Pancreas (tissue), 10 donors: Measurements from ENCODE around the gene NPR1. TPM values are rescaled to one million over a fixed set of nuclear protein-coding genes. Genes with fewer than 3 reads are reported as not detected.

Experiments used
- ATAC-seq, 4 donors: fragments of 200-7000 bp; cut with Tn5 transposase; one replicate each; pipeline versions ENCODE4 v1.8.0 to v1.9.1; 2020; ENCODE audit warnings: mild to moderate bottlenecking in 4 of 4, moderate library complexity in 4 of 4
- DNase-seq, 6 donors: peaks; one replicate each; pipeline ENCODE4 v3.0.0-alpha.2; 2020
- FAIRE-seq: peaks from 2 replicates; lab custom pipeline; 2012; peaks lifted over from hg19 to GRCh38; lab: Jason Lieb, UNC
- H3K27ac ChIP-seq, 4 donors: fragments of 200-600 bp; sonication (generic); 1 replicate in 3 of 4; 2 replicates in 1 of 4; pipeline versions ENCODE4 v1.5.0 to v1.8.0; 2020
- H3K27me3 ChIP-seq, 4 donors: fragments of 200-600 bp; one replicate each; pipeline ENCODE4 v1.8.0; 2021
- H3K36me3 ChIP-seq, 3 donors: fragments of 200-600 bp; sonication (generic) in 1 of 3; one replicate each; pipeline versions ENCODE4 v1.5.0 to v1.8.0; 2020 to 2021
- H3K4me1 ChIP-seq, 3 donors: fragments of 200-600 bp; one replicate each; pipeline ENCODE4 v1.8.0; 2021
- H3K4me3 ChIP-seq, 4 donors: fragments of 200-600 bp; sonication (generic) in 2 of 4; one replicate each; pipeline versions ENCODE4 v1.5.0 to v1.8.0; 2020 to 2021
- H3K9me3 ChIP-seq, 4 donors: fragments of 200-600 bp; one replicate each; pipeline ENCODE4 v1.8.0; 2021
- WGBS, 2 donors: extraction: QIAGEN DNeasy Blood & Tissue Kit; methylation state at CpG; one replicate each; pipeline ENCODE4 v1.1.7; 2013; 5-methylcytosine and 5-hydroxymethylcytosine counted together
- intact Hi-C, 3 donors: fragments of 100-400 bp; cut with DNase I; formaldehyde crosslinking; loops; one replicate each; pipeline versions ENCODE4 v1.11.1 to v1.14.2; 2022
- polyA plus RNA-seq, 2 donors: library from polyadenylated mRNA; stranded (reverse); fragments of 200-250 nt; gene quantifications; one replicate each; pipeline ENCODE4 v1.2.3, GENCODE V29; 2013
- total RNA-seq, 6 donors: library from RNA; stranded (reverse); fragmentation: NEBNext Ultra II Directional in 4 of 6; extraction: Animal tissue kit (Norgen Biotek cat#: 25700) in 4 of 6; gene quantifications; one replicate each; pipeline versions ENCODE4 v1.2.1 to v1.2.4, GENCODE V29; 2021 to 2023
- TF ChIP-seq, protein P1 (sequence below), 4 donors: fragments of 200-600 bp; sonication (generic) in 3 of 4; IDR thresholded peaks; one replicate each; pipeline versions ENCODE4 v1.5.0 to v1.8.0; 2021; ENCODE audit warnings: antibody characterized with exemption in 4 of 4
- donor health status: healthy with polysubstance abuse.
- donor health status: DM: no; HTN: no; CAD: no; lungs with moderate emphysema.
- donor health status: DM: no; HTN: no; CAD: no.
- donor health status: control.
- donor health status: control.
- donor health status: Bipolar disorder and iron deficiency.
- donor health status: DM: yes; HTN: yes; CAD: no.
- donor health status: DM: no; HTN: no; CAD: no.
- donor health status: DM: no; HTN: no; CAD: no.
- donor health status: DM: yes; HTN: yes; CAD: no.

NPR1 gene
- total and polyA plus RNA-seq, 8 donors, result 1.6 to 11.8 (median 4.6) TPM

DNA sequence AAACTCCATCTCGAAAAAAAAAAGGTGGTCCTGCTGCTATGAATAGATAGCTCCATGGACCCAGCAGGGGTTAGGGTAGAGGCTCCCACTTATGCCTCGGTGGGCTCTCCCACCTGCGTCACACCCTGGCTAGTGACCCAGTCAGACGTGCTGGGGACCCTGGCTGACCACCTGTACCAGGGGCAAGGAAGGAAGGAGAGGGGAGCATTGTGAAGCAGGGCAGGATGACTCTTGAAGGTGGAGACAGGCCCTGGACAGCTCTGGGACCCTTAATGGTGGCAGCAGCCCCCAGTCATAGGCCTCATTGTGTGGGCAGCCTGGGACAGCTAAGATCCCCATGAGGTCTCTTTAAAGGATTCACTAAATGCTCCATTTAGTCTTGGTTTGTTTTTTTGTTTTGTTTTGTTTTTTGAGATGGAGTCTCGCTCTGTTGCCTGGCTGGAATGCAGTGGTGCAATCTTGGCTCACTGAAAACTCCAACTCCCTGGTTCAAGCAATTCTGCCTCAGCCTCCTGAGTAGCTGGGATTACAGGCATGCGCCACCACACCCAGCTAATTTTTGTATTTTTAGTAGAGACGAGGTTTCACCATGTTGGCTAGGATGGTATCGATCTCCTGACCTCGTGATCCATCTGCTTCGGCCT lies 30.4 kb upstream of the NPR1 start:
- Histone ChIP-seq H3K4me1 (peaks cover 25 to 47% (median 42%) of the 10 kb centered on the region in 3 donors), H3K4me3 (no peak overlapping the region), H3K27ac (peak overlapping the region in 3 of 4 donors; percentile 18 to 81 (median 73)), H3K27me3 (no peaks in the 10 kb centered on the region), H3K9me3 (no peaks in the 10 kb centered on the region), H3K36me3 (peaks cover 3 to 26% (median 22%) of the 10 kb centered on the region in 3 donors)
- DNase-seq (peak in 4 of 6 donors; percentile 21 to 62 (median 29)), FAIRE-seq (no peak), ATAC-seq (no peak)
- 83 to 92% methylated on average over 10 of the region's 10 CpGs for WGBS, 2 donors
- TF ChIP-seq, protein P1, sequence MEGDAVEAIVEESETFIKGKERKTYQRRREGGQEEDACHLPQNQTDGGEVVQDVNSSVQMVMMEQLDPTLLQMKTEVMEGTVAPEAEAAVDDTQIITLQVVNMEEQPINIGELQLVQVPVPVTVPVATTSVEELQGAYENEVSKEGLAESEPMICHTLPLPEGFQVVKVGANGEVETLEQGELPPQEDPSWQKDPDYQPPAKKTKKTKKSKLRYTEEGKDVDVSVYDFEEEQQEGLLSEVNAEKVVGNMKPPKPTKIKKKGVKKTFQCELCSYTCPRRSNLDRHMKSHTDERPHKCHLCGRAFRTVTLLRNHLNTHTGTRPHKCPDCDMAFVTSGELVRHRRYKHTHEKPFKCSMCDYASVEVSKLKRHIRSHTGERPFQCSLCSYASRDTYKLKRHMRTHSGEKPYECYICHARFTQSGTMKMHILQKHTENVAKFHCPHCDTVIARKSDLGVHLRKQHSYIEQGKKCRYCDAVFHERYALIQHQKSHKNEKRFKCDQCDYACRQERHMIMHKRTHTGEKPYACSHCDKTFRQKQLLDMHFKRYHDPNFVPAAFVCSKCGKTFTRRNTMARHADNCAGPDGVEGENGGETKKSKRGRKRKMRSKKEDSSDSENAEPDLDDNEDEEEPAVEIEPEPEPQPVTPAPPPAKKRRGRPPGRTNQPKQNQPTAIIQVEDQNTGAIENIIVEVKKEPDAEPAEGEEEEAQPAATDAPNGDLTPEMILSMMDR (IDR thresholded peaks at IDR 0.05), result no peak
- intact Hi-C loops, result no loop called here

DNA sequence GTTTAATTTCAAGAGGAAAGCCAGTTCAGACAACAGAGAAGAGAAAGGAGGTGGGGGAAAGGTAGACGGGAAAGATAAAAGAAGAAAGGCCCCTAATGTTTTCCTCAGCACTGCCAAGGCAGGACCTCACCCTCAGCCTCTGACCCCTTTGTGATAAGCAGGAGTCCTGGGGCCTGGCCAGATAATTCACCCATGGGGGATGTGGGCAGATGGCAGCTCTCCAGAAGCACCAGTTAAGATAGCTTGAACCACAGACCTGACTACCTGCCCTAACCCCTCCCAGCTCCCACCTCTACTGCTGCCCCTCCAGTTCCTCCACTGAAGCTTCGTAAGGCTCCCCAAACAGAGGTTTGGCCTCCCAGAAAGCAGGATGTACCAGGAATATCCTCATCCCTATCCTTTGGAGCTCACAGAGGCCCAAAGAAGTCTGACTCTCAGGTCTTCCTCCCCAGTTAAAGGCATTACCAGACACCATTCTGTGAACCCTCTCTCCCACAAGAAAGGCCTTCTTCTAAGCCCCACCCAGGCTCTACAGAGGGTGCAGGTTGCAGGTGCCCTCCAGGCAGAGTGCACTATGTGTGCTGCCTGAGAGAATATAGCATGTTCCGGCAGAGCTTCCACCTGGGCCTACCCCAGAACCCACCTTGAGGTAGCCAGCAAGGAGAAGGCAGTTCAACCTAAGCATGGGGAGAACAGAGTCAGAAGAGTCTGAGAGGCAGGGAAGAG lies 29.2 kb upstream of the NPR1 start:
- TF ChIP-seq, protein P1 (IDR thresholded peaks at IDR 0.05), result no peak
- peaks cover 30 to 41% (median 38%) of the 10 kb centered on the region in 3 donors for H3K4me1 ChIP-seq
- FAIRE-seq (no peak), ATAC-seq (peak; percentile 13 to 48 (median 26)), DNase-seq (peak in 4 of 6 donors; percentile 40 to 59 (median 54))
- no peaks in the 10 kb centered on the region for H3K27me3 ChIP-seq
- peaks cover 0 to 20% (median 16%) of the 10 kb centered on the region in 3 donors for H3K36me3 ChIP-seq
- peak overlapping the region; percentile 51 to 81 (median 65) for H3K27ac ChIP-seq
- H3K4me3 ChIP-seq, result no peak overlapping the region
- H3K9me3 ChIP-seq, result no peaks in the 10 kb centered on the region
- intact Hi-C loops, result no loop called here
- WGBS, 2 donors, result 20 to 31% methylated on average over 3 of the region's 3 CpGs

DNA sequence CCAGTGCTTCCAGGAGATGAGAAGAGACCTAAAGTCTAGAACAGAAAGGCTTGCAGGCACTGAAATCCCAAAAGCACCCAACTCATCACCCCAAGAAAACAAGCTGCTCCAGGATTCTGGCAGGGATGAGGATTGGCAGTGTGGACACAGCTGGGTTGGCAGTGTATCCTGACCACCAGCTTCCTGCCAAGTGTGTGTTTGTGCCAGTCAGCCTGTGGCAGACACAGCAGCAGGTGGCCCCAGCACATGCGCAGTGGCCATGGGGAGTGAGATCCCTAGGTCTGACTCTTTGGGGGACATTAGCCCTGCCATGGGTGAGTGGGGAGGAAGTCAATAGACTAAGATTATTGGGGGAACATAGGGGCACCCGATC lies 28.6 kb upstream of the NPR1 start:
- TF ChIP-seq, protein P1 (IDR thresholded peaks at IDR 0.05), result no peak
- Histone ChIP-seq H3K4me1 (peaks cover 30 to 41% (median 38%) of the 10 kb centered on the region in 3 donors), H3K4me3 (no peak overlapping the region), H3K9me3 (no peaks in the 10 kb centered on the region), H3K36me3 (peaks cover 0 to 14% (median 13%) of the 10 kb centered on the region in 3 donors), H3K27ac (peak overlapping the region; percentile 51 to 81 (median 65)), H3K27me3 (no peaks in the 10 kb centered on the region)
- intact Hi-C loops, result no loop called here
- ATAC-seq (peak; percentile 84 to 93 (median 92)), FAIRE-seq (no peak), DNase-seq (peak; percentile 91 to 97 (median 95))
- WGBS, 2 donors, result 30 to 32% methylated on average over 2 of the region's 2 CpGs

DNA sequence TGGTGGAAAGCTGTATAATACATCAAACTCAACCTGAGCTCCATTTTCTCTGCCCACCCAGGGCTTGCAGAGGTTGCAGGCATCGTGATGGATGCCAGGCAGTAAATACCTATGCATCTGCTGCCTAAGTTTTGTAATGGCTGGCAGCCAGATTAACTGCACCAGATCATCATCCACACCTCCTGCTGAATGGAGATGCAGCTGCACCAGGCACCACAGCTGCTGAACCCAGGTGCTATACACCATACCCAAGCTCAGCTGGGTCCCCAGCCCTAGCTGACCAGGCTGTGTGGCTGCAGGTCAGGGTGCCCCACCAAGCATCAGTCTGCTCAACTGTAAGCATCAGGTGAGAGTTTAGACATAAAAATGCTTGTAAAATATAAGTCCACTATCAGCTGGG lies 26.7 kb upstream of the NPR1 start:
- TF ChIP-seq, protein P1 (IDR thresholded peaks at IDR 0.05), result no peak
- FAIRE-seq (no peak), ATAC-seq (no peak), DNase-seq (peak in 2 of 6 donors; percentile 18 to 39)
- Histone ChIP-seq H3K27ac (peak overlapping the region in 1 of 4 donors; percentile 71), H3K4me3 (no peak overlapping the region), H3K27me3 (no peaks in the 10 kb centered on the region), H3K36me3 (no peaks in the 10 kb centered on the region), H3K4me1 (peaks cover 30 to 41% (median 38%) of the 10 kb centered on the region in 3 donors), H3K9me3 (no peaks in the 10 kb centered on the region)
- intact Hi-C loops, result no loop called here
- WGBS, 2 donors, result 85 to 100% methylated on average over 1 of the region's 1 CpG
